Mucosa of stomach (tissue), 1 donor: ENCODE results near the gene LSM3.
A peak's percentile ranks its signal among the peaks of the same experiment; 100 is the strongest.

Source experiments
- H3K27me3 ChIP-seq: one replicate; pipeline ENCODE4 v1.7.0; 2013; ENCODE audit warnings: mild to moderate bottlenecking, low read length; ENCODE audit not compliant: control insufficient read depth, insufficient read depth
- H3K36me3 ChIP-seq: one replicate; pipeline ENCODE4 v1.7.0; 2013; ENCODE audit warnings: low read length; ENCODE audit not compliant: control insufficient read depth, insufficient read depth
- H3K4me1 ChIP-seq: one replicate; pipeline ENCODE4 v1.7.0; 2013; ENCODE audit warnings: mild to moderate bottlenecking, low read length; ENCODE audit not compliant: control insufficient read depth, insufficient read depth
- H3K4me3 ChIP-seq: one replicate; pipeline ENCODE4 v1.7.0; 2013; ENCODE audit warnings: low read length
- H3K9ac ChIP-seq: one replicate; pipeline ENCODE4 v1.7.0; 2013; ENCODE audit warnings: mild to moderate bottlenecking, low read length, moderate library complexity
- H3K9me3 ChIP-seq: one replicate; pipeline ENCODE4 v1.7.0; 2013; ENCODE audit warnings: mild to moderate bottlenecking, low read length, moderate library complexity; ENCODE audit not compliant: control insufficient read depth
- donor health status: Pancreatic carcinoma.

The LSM3 gene

GRCh38 chr3:14137445-14137844, 41.2 kb upstream of the LSM3 start:
- Histone ChIP-seq H3K4me3 (no peak overlapping the region), H3K4me1 (peaks cover 21% of the 10 kb centered on the region)

GRCh38 chr3:14138109-14138877, 40.3 kb upstream of the LSM3 start:
- no peaks in the 10 kb centered on the region for H3K27me3 ChIP-seq
- peaks cover 17% of the 10 kb centered on the region for H3K36me3 ChIP-seq
- H3K4me1 ChIP-seq: peaks cover 14% of the 10 kb centered on the region
- no peak overlapping the region for H3K9ac ChIP-seq
- no peaks in the 10 kb centered on the region for H3K9me3 ChIP-seq
- H3K4me3 ChIP-seq: no peak overlapping the region

More at GRCh38 chr3:14137445-14137844, 41.2 kb upstream of the LSM3 start:
- H3K27me3 ChIP-seq: no peaks in the 10 kb centered on the region
- peaks cover 17% of the 10 kb centered on the region for H3K36me3 ChIP-seq
- no peaks in the 10 kb centered on the region for H3K9me3 ChIP-seq
- H3K9ac ChIP-seq: no peak overlapping the region

DNA sequence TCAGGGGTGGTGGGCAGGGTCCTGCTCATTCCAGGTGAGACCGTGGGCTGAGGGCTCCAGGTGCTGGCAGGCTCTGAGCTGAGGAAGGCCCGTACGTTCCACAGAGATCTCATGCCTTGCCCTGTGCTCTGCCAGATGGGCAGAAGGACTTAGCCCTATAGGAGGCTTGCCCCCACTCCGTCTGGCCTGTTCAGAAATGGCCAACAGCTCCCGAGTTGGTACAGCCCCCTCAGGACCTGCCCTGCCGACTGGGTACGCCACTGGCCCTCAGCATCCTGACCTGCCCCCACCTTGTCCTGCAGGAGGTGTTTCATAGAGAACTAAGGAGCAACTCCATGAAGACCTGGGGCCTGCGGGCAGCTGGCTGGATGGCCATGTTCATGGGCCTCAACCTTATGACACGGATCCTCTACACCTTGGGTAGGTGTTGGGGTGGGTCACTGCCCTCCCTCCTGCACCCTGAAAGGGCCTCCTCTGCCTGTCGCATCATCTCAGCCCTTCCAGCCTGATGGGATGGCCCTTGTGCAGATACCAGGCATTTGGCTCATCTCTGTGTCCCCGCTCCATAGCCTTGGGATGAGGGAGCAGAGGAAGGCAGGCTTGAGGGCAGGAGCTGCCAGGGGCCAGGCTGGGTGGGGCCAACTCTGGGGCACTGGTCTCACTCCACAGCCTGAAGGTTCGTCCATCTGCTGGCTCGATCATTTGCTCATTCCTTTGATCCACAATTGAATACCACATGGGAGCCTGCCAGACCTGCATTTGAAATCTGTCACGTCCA, 39.5 kb upstream of the LSM3 start:
- H3K4me3 ChIP-seq: no peak overlapping the region
- H3K4me1 ChIP-seq: peaks cover 16% of the 10 kb centered on the region
- no peak overlapping the region for H3K9ac ChIP-seq
- H3K36me3 ChIP-seq: peaks cover 13% of the 10 kb centered on the region
- no peaks in the 10 kb centered on the region for H3K9me3 ChIP-seq
- H3K27me3 ChIP-seq: no peaks in the 10 kb centered on the region

DNA sequence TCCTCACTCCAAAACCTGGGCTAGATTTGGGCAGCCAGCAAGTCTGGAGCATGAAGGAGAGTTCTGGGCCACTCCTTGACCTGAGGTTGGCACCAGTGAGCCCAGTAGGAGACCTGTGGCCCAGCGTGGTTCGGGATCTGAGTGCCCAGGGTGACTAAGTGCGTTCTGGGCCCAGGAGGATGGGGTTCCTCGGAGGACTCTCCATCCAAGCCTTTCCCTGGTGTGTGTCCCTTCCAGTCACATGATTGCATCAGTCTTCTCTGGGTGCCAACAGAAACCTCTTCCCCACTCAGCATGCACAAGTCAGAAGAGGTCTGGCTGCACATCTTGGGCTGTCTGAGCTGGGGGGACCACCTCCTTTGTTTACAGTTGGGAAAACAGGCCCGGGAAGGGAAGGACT, 38.8 kb upstream of the LSM3 start:
- Histone ChIP-seq H3K4me1 (peaks cover 22% of the 10 kb centered on the region), H3K9ac (no peak overlapping the region)

GRCh38 chr3:14140668-14141067, 37.9 kb upstream of the LSM3 start:
- Histone ChIP-seq H3K9me3 (no peaks in the 10 kb centered on the region), H3K36me3 (peaks cover 10% of the 10 kb centered on the region), H3K27me3 (no peaks in the 10 kb centered on the region), H3K9ac (no peak overlapping the region), H3K4me3 (no peak overlapping the region), H3K4me1 (peaks cover 29% of the 10 kb centered on the region)

More for the DNA sequence above, 38.8 kb upstream of the LSM3 start:
- Histone ChIP-seq H3K27me3 (no peaks in the 10 kb centered on the region), H3K4me3 (no peak overlapping the region), H3K36me3 (peaks cover 10% of the 10 kb centered on the region), H3K9me3 (no peaks in the 10 kb centered on the region)

DNA sequence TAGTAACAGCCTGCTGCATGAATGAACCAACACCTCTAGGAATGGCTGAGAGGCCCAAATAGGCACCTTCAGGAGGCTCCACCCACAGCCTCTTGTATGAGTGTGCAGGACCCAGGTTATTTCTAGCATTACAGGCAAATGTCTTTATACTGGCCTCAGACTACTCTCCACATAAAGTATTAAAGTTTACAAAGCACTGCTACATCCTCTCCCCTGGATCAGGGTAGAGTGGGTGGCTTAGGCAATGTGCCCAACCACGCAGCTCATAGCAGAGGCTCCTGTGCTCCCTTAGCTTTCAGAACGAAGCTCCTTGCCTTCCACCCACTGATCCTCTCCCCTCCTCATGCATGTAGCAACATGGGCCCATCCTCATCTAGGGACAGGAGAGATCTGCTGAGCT, 37.5 kb upstream of the LSM3 start:
- Histone ChIP-seq H3K9ac (no peak overlapping the region), H3K9me3 (no peaks in the 10 kb centered on the region), H3K4me1 (peaks cover 29% of the 10 kb centered on the region), H3K27me3 (no peaks in the 10 kb centered on the region), H3K4me3 (no peak overlapping the region), H3K36me3 (peaks cover 10% of the 10 kb centered on the region)

GRCh38 chr3:14141602-14142341, 36.8 kb upstream of the LSM3 start:
- H3K27me3 ChIP-seq: no peaks in the 10 kb centered on the region
- peaks cover 26% of the 10 kb centered on the region for H3K4me1 ChIP-seq
- peaks cover 10% of the 10 kb centered on the region for H3K36me3 ChIP-seq
- no peak overlapping the region for H3K4me3 ChIP-seq
- no peak overlapping the region for H3K9ac ChIP-seq
- H3K9me3 ChIP-seq: no peaks in the 10 kb centered on the region

GRCh38 chr3:14142567-14143270, 35.9 kb upstream of the LSM3 start:
- Histone ChIP-seq H3K36me3 (peaks cover 10% of the 10 kb centered on the region), H3K4me3 (no peak overlapping the region), H3K4me1 (peaks cover 17% of the 10 kb centered on the region), H3K9ac (no peak overlapping the region), H3K9me3 (no peaks in the 10 kb centered on the region), H3K27me3 (no peaks in the 10 kb centered on the region)

- Histone ChIP-seq H3K9me3 (no peaks in the 10 kb centered on the region), H3K9ac (peak overlapping the region; percentile 13), H3K36me3 (peaks cover 16% of the 10 kb centered on the region), H3K4me3 (no peak overlapping the region), H3K4me1 (peaks cover 17% of the 10 kb centered on the region), H3K27me3 (no peaks in the 10 kb centered on the region)
Observed at GRCh38 chr3:14143271-14144225, 35.1 kb upstream of the LSM3 start.

DNA sequence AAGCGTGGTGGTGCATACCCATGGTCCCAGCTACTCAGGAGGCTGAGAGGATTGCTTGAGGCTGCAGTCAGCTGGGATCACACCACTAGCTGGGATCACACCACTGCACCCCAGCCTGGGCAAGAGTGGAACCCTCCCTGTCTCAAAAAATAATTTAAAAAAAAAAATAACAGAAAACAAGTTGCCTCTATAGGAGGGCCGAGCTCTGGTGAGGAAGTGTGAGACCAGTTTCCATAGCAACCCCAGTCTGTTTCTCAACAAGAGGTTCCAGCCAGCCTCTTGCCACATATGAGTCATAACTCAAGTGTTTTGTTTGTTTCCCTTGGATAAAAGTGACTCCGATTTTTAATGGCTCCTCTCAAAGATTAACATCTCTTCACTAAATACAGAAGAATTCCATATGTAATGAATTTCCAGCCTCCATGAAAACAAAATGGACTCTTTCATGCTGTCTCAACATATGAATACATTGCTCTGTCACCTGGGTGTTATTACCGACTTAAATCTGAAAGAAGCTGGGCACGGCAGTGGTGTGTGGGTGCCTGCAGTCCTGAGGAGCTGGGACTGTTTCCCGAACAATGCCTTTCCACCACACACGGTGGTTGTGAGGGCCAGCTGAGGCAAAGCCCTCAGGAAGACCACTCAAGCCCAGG, 34.1 kb upstream of the LSM3 start:
- Histone ChIP-seq H3K4me1 (peaks cover 17% of the 10 kb centered on the region), H3K36me3 (peaks cover 11% of the 10 kb centered on the region), H3K9me3 (no peaks in the 10 kb centered on the region), H3K4me3 (no peak overlapping the region), H3K27me3 (no peaks in the 10 kb centered on the region), H3K9ac (peak overlapping the region; percentile 13)
